Measurements from ENCODE around the gene FBXW8.

Gene FBXW8

DNA sequence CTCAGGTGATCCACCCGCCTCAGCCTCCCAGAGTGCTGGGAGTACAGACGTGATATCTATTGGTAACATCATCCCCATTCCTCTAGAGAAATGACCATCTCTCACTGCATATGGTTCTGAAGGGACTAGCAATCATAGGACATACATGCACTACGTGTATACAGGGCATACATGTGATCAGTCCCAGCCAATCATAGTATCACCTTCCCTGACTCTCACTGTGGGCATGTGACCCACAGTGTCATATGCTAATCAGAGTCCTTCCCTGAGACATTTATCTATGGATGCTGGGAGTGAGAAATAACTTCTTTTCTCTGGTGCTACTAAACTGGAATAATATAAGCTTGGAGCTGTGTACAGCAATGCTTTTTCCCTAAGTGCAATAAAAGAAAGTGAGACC lies 12.1 kb upstream of the FBXW8 start:
- Mint-ChIP-seq H3K4me3 (no peak overlapping the region), H3K4me1 (ENCODE audit: low read depth) (no peaks in the 10 kb centered on the region), H3K36me3 (ENCODE audit: low read depth) (no peaks in the 10 kb centered on the region), H3K9me3 (no peaks in the 10 kb centered on the region), H3K27me3 (peaks cover 34% of the 10 kb centered on the region), H3K27ac (no peak overlapping the region)
- intact Hi-C loops (cut with micrococcal nuclease), result no loop called here

GRCh38 chr12:116901612-116902011 lies 9.1 kb upstream of the FBXW8 start:
- Mint-ChIP-seq H3K27ac (no peak overlapping the region), H3K36me3 (ENCODE audit: low read depth) (no peaks in the 10 kb centered on the region), H3K4me1 (ENCODE audit: low read depth) (no peaks in the 10 kb centered on the region), H3K9me3 (no peaks in the 10 kb centered on the region), H3K27me3 (peaks cover 29% of the 10 kb centered on the region), H3K4me3 (no peak overlapping the region)
- intact Hi-C loops (cut with micrococcal nuclease), result no loop called here

DNA sequence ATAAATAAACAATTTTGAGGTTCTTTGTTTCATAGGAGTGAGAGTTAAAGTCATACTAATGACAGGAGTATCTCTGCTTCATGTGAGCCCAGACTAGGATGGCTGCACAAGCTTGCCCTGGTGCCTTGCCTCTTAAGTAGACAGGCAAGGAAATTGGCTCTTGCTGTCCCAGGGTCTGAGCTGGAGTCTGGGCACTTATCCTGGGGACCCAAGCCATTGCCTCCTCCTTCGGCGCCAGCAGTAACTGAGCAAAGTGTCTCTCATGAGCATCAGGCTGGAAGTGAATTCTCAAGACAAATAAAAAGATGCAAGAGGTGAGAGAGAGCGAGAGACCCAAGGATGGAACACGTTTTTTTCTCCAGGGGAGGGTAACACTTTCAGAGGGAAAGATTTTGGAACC lies 6.9 kb upstream of the FBXW8 start:
- H3K4me1 Mint-ChIP-seq (ENCODE audit: low read depth), result no peaks in the 10 kb centered on the region
- no peak overlapping the region for H3K4me3 Mint-ChIP-seq
- H3K9me3 Mint-ChIP-seq, result no peaks in the 10 kb centered on the region
- no peak overlapping the region for H3K27ac Mint-ChIP-seq
- intact Hi-C loops (cut with micrococcal nuclease), result no loop called here
- no peaks in the 10 kb centered on the region for H3K36me3 Mint-ChIP-seq (ENCODE audit: low read depth)
- H3K27me3 Mint-ChIP-seq, result peaks cover 27% of the 10 kb centered on the region

GRCh38 chr12:116906285-116906684 lies 4.5 kb upstream of the FBXW8 start:
- Mint-ChIP-seq H3K36me3 (ENCODE audit: low read depth) (peaks cover 4% of the 10 kb centered on the region), H3K9me3 (no peaks in the 10 kb centered on the region), H3K27ac (no peak overlapping the region), H3K4me1 (ENCODE audit: low read depth) (peaks cover 6% of the 10 kb centered on the region), H3K4me3 (no peak overlapping the region), H3K27me3 (peaks cover 29% of the 10 kb centered on the region)
- intact Hi-C loops (cut with micrococcal nuclease), result no loop called here

- Mint-ChIP-seq H3K9me3 (no peaks in the 10 kb centered on the region), H3K4me1 (ENCODE audit: low read depth) (peaks cover 27% of the 10 kb centered on the region), H3K27me3 (peaks cover 18% of the 10 kb centered on the region), H3K36me3 (ENCODE audit: low read depth) (peaks cover 16% of the 10 kb centered on the region), H3K27ac (peak overlapping the region; percentile 76), H3K4me3 (peak overlapping the region; percentile 93)
- intact Hi-C loops (cut with micrococcal nuclease), result loop anchor here (5.0 kb wide), 1 partner anchor 93 kb away; no protein-coding TSS in a partner anchor
These were observed 488 bp upstream of the FBXW8 start for GRCh38 chr12:116910280-116910644.

DNA sequence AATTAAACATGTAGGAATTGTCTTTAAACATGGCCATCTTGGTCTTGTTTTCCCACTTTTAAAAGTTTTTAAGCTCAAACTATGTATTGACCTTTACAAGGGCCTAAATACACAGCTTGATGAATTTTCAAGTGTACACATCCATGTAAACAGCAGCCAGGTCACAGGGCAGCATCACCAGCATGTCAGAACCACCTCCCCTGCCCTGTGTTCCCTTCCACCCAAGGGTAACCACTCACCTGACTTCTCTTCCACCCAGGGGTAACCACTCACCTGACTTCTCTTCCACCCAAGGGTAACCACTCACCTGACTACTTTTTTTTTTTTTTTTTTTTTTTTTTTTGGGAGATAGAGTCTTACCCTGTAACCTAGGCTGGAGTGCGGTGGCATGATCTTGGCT lies 4.6 kb downstream of the FBXW8 start:
- intact Hi-C loops (cut with micrococcal nuclease), result no loop called here
- Mint-ChIP-seq H3K4me1 (ENCODE audit: low read depth) (peaks cover 59% of the 10 kb centered on the region), H3K27me3 (peaks cover 2% of the 10 kb centered on the region), H3K36me3 (ENCODE audit: low read depth) (peaks cover 33% of the 10 kb centered on the region), H3K27ac (no peak overlapping the region), H3K4me3 (no peak overlapping the region), H3K9me3 (no peaks in the 10 kb centered on the region)

DNA sequence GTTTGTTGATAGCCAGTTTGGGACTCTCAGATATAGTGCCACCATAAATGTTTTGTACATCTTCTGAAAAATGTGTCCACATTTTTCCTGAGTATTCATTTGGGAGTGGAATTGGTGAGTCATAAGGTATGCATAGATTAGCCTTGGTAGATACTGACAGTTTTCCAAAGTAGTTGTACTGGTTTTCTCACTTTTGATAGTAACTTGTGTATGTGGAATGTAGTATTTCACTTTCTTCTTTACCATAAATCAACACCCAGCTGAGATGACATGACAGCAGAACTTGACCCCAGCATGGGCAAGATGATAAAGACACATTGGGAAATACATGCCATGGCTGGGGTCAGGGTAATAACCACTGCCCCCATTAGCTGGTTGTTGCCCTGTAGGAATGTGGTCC lies 5.4 kb downstream of the FBXW8 start:
- peaks cover 34% of the 10 kb centered on the region for H3K36me3 Mint-ChIP-seq (ENCODE audit: low read depth)
- intact Hi-C loops (cut with micrococcal nuclease), result no loop called here
- no peaks in the 10 kb centered on the region for H3K27me3 Mint-ChIP-seq
- H3K4me1 Mint-ChIP-seq (ENCODE audit: low read depth), result peaks cover 63% of the 10 kb centered on the region
- no peaks in the 10 kb centered on the region for H3K9me3 Mint-ChIP-seq
- H3K4me3 Mint-ChIP-seq, result no peak overlapping the region
- H3K27ac Mint-ChIP-seq, result no peak overlapping the region

GRCh38 chr12:116916714-116917114 lies 6.0 kb downstream of the FBXW8 start:
- intact Hi-C loops (cut with micrococcal nuclease), result no loop called here
- Mint-ChIP-seq H3K4me1 (ENCODE audit: low read depth) (peaks cover 57% of the 10 kb centered on the region), H3K27ac (no peak overlapping the region), H3K36me3 (ENCODE audit: low read depth) (peaks cover 34% of the 10 kb centered on the region), H3K9me3 (no peaks in the 10 kb centered on the region), H3K4me3 (no peak overlapping the region), H3K27me3 (no peaks in the 10 kb centered on the region)

- no peaks in the 10 kb centered on the region for H3K9me3 Mint-ChIP-seq
- no peak overlapping the region for H3K4me3 Mint-ChIP-seq
- H3K4me1 Mint-ChIP-seq (ENCODE audit: low read depth), result peaks cover 50% of the 10 kb centered on the region
- H3K27me3 Mint-ChIP-seq, result no peaks in the 10 kb centered on the region
- intact Hi-C loops (cut with micrococcal nuclease), result no loop called here
- H3K27ac Mint-ChIP-seq, result no peak overlapping the region
- peaks cover 34% of the 10 kb centered on the region for H3K36me3 Mint-ChIP-seq (ENCODE audit: low read depth)
These were observed 7.7 kb downstream of the FBXW8 start for GRCh38 chr12:116918464-116918863.

- no peak overlapping the region for H3K4me3 Mint-ChIP-seq
- no peak overlapping the region for H3K27ac Mint-ChIP-seq
- H3K27me3 Mint-ChIP-seq, result no peaks in the 10 kb centered on the region
- intact Hi-C loops (cut with micrococcal nuclease), result no loop called here
- peaks cover 44% of the 10 kb centered on the region for H3K4me1 Mint-ChIP-seq (ENCODE audit: low read depth)
- no peaks in the 10 kb centered on the region for H3K9me3 Mint-ChIP-seq
- peaks cover 31% of the 10 kb centered on the region for H3K36me3 Mint-ChIP-seq (ENCODE audit: low read depth)
These were observed 8.5 kb downstream of the FBXW8 start for GRCh38 chr12:116919247-116919661.

DNA sequence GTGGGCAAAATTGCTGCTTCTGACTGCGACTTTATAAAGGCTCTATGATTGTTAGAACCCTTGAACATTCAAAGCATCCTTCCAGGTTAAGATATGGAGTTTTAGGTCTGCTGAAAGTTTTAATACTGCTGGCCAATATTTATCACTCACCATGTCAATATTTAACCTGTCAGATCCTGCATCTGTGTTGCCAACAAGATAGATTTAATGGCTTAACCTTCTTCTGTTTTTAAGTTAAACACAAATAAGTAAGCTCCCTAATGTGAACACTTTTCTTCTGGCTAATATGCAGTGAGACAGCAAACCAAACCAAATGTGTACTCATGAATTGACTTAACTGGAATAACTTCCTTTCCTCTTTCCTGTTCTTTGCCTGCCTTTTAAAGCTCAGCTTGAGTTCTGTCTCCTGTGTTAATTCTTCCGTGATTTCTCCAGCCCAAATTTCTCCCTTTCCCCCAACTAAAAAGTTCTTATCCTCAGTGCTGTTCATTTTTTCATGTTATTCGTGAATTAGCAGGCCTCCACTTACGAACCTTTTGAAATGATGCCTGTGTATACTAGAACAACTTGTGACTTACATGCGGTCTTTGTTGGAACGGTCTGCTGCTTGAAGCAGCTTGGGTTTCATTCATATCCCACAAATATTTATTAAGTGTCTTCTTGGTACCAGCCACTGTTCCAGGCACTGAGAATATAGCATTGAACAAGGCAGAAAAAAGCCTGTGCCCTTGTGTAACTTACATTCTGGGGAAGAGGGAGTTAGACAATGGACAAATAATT lies 9.1 kb downstream of the FBXW8 start:
- Mint-ChIP-seq H3K36me3 (ENCODE audit: low read depth) (peaks cover 29% of the 10 kb centered on the region), H3K4me1 (ENCODE audit: low read depth) (peaks cover 43% of the 10 kb centered on the region), H3K27ac (peak overlapping the region; percentile 6), H3K9me3 (no peaks in the 10 kb centered on the region), H3K4me3 (no peak overlapping the region), H3K27me3 (no peaks in the 10 kb centered on the region)
- intact Hi-C loops (cut with micrococcal nuclease), result no loop called here

GRCh38 chr12:116920939-116921338 lies 10.2 kb downstream of the FBXW8 start:
- peaks cover 34% of the 10 kb centered on the region for H3K4me1 Mint-ChIP-seq (ENCODE audit: low read depth)
- peaks cover 23% of the 10 kb centered on the region for H3K36me3 Mint-ChIP-seq (ENCODE audit: low read depth)
- no peak overlapping the region for H3K4me3 Mint-ChIP-seq
- H3K9me3 Mint-ChIP-seq, result no peaks in the 10 kb centered on the region
- H3K27me3 Mint-ChIP-seq, result no peaks in the 10 kb centered on the region
- no peak overlapping the region for H3K27ac Mint-ChIP-seq
- intact Hi-C loops (cut with micrococcal nuclease), result no loop called here

DNA sequence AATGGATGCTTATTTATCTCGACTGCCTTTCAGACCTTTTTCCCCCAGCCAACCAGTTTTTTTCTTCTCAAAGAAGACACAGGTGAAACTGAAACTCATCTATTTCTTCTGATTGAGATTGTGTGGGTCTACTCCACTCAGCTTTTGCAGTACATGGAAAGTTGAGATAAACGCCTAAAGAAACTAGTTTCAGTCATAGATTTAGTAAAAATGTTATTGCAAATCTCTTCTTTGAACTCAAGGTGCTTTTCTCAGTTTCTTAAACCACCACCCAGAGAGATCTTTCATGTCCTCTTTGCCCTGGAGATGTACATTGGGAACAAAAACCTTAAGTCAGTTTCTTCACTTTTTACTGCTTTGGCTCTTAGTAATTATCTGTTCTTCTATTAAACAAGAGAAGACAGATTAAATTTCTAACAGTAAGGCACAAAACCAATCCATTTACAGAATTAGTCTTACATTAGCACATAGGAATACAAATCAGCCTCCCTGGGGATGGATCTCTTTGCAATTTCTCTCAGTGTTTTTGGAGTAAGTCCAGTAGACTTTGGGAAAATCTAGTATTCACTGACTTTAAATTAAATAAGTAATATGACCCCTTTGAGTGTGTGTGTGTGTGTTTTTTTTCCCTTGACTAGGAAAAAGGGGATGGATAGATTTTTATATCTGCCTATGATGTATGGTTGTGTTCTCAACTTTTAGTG lies 11.6 kb downstream of the FBXW8 start:
- Mint-ChIP-seq H3K4me3 (no peak overlapping the region), H3K27me3 (no peaks in the 10 kb centered on the region), H3K9me3 (no peaks in the 10 kb centered on the region), H3K27ac (no peak overlapping the region), H3K4me1 (ENCODE audit: low read depth) (peaks cover 36% of the 10 kb centered on the region), H3K36me3 (ENCODE audit: low read depth) (peaks cover 23% of the 10 kb centered on the region)
- intact Hi-C loops (cut with micrococcal nuclease), result no loop called here

GRCh38 chr12:116924558-116925453 lies 14.1 kb downstream of the FBXW8 start:
- H3K4me1 Mint-ChIP-seq (ENCODE audit: low read depth), result peaks cover 38% of the 10 kb centered on the region
- no peak overlapping the region for H3K27ac Mint-ChIP-seq
- H3K36me3 Mint-ChIP-seq (ENCODE audit: low read depth), result peaks cover 34% of the 10 kb centered on the region
- intact Hi-C loops (cut with micrococcal nuclease), result no loop called here
- H3K4me3 Mint-ChIP-seq, result no peak overlapping the region
- H3K27me3 Mint-ChIP-seq, result no peaks in the 10 kb centered on the region
- no peaks in the 10 kb centered on the region for H3K9me3 Mint-ChIP-seq
